Measurements from ENCODE around the gene SPATA1. TPM values are rescaled to one million over a fixed set of nuclear protein-coding genes. Genes with fewer than 3 reads are reported as not detected.
"Not testable (repeated sequence)": the region's sequence is repeated elsewhere in the genome, so short reads cannot be mapped to it uniquely, and the experiment has no call there.

SPATA1 gene
- total RNA-seq, 1 experiment from 2014 or later, result 0.85 TPM

GRCh38 chr1:84587099-84587498 lies 80.9 kb downstream of the SPATA1 start:
- ChIA-PET POLR2A (no interaction called here), CTCF (no interaction called here)
- H3K4me1 Mint-ChIP-seq, result peaks cover 23% of the 10 kb centered on the region
- ATAC-seq (no peak), DNase-seq (ENCODE audit: low spot score) (no peak)
- H3K27ac Mint-ChIP-seq, result no peak overlapping the region
- peaks cover 14% of the 10 kb centered on the region for H3K36me3 Mint-ChIP-seq
- H3K27me3 Mint-ChIP-seq (ENCODE audit: low read depth), result no peaks in the 10 kb centered on the region; the same call in 1 of the 2 replicates
- TF ChIP-seq ZNF121 (CRISPR knock-in tag; IDR thresholded peaks at IDR 0.05) (no peak), E2F1 (CRISPR knock-in tag; IDR thresholded peaks at IDR 0.05) (no peak), NFE2L1 (CRISPR knock-in tag; IDR thresholded peaks at IDR 0.05) (no peak), CREM (CRISPR knock-in tag; IDR thresholded peaks at IDR 0.05) (no peak), PRRX2 (CRISPR knock-in tag; IDR thresholded peaks at IDR 0.05) (no peak), OVOL2 (CRISPR knock-in tag; IDR thresholded peaks at IDR 0.05; ENCODE audit: borderline replicate concordance) (no peak), GRHL2 (CRISPR knock-in tag; IDR thresholded peaks at IDR 0.05; ENCODE audit: insufficient replicate concordance, severe bottlenecking) (no peak), ZBTB21 (CRISPR knock-in tag; IDR thresholded peaks at IDR 0.05; ENCODE audit: borderline replicate concordance) (no peak), JAZF1 (CRISPR knock-in tag; IDR thresholded peaks at IDR 0.05) (no peak), NR1H2 (CRISPR knock-in tag; IDR thresholded peaks at IDR 0.05) (no peak), SOX15 (CRISPR knock-in tag; IDR thresholded peaks at IDR 0.05) (no peak), JUN (CRISPR knock-in tag; IDR thresholded peaks at IDR 0.05) (no peak), ZNF416 (CRISPR knock-in tag; IDR thresholded peaks at IDR 0.05) (no peak), FOXJ3 (CRISPR knock-in tag; IDR thresholded peaks at IDR 0.05; ENCODE audit: borderline replicate concordance) (no peak)
- TF ChIP-seq, protein P1, sequence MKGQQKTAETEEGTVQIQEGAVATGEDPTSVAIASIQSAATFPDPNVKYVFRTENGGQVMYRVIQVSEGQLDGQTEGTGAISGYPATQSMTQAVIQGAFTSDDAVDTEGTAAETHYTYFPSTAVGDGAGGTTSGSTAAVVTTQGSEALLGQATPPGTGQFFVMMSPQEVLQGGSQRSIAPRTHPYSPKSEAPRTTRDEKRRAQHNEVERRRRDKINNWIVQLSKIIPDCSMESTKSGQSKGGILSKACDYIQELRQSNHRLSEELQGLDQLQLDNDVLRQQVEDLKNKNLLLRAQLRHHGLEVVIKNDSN (CRISPR knock-in tag; IDR thresholded peaks at IDR 0.05), result no peak
- TF ChIP-seq, protein P2, sequence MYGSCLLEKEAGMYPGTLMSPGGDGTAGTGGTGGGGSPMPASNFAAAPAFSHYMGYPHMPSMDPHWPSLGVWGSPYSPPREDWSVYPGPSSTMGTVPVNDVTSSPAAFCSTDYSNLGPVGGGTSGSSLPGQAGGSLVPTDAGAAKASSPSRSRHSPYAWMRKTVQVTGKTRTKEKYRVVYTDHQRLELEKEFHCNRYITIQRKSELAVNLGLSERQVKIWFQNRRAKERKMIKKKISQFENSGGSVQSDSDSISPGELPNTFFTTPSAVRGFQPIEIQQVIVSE (CRISPR knock-in tag; IDR thresholded peaks at IDR 0.05; ENCODE audit: borderline replicate concordance), result no peak
- TF ChIP-seq, protein P3, sequence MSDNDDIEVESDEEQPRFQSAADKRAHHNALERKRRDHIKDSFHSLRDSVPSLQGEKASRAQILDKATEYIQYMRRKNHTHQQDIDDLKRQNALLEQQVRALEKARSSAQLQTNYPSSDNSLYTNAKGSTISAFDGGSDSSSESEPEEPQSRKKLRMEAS (CRISPR knock-in tag; IDR thresholded peaks at IDR 0.05), result no peak
- TF ChIP-seq, protein P4, sequence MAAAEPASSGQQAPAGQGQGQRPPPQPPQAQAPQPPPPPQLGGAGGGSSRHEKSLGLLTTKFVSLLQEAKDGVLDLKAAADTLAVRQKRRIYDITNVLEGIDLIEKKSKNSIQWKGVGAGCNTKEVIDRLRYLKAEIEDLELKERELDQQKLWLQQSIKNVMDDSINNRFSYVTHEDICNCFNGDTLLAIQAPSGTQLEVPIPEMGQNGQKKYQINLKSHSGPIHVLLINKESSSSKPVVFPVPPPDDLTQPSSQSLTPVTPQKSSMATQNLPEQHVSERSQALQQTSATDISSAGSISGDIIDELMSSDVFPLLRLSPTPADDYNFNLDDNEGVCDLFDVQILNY (CRISPR knock-in tag; IDR thresholded peaks at IDR 0.05), result no peak
- peaks cover 21% of the 10 kb centered on the region for H3K9me3 Mint-ChIP-seq
- no peak overlapping the region for H3K4me3 Mint-ChIP-seq

GRCh38 chr1:84594959-84595358 lies 88.8 kb downstream of the SPATA1 start:
- H3K27ac Mint-ChIP-seq; ATAC-seq; DNase-seq (ENCODE audit: low spot score); H3K4me3 Mint-ChIP-seq; H3K27me3 Mint-ChIP-seq (ENCODE audit: low read depth); H3K36me3 Mint-ChIP-seq; POLR2A ChIA-PET; CTCF ChIA-PET: not testable (repeated sequence)
- Mint-ChIP-seq H3K4me1 (peaks cover 13% of the 10 kb centered on the region), H3K9me3 (peaks cover 17% of the 10 kb centered on the region)

DNA sequence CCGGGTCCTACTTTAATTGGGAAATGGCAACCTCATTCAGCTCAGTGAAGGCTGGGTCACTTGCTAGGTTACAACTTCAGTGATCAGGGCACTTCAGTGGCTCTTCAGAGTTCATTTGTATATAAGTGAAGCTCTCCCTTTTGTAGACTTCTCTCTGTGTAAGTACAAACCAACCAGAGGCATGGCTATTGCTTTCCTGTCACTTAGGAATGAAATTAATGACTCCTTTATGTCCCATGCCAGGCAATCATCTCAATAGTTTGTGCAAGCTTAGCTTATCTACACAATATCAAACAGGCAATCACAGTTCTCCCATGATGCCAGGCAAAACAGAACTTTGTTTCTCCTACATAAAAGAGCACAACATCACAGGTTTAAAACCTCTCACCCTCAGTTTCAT lies 90.8 kb downstream of the SPATA1 start:
- no peak overlapping the region for H3K4me3 Mint-ChIP-seq
- H3K27ac Mint-ChIP-seq, result no peak overlapping the region
- CTCF ChIA-PET, result interaction anchor here (0.6 to 0.7 kb wide), 2 partner anchors 37 to 175 kb away, joined by 3 to 5 read pairs; no protein-coding TSS in a partner anchor
- no peak for ATAC-seq
- no peaks in the 10 kb centered on the region for H3K27me3 Mint-ChIP-seq (ENCODE audit: low read depth)
- H3K9me3 Mint-ChIP-seq, result peaks cover 11% of the 10 kb centered on the region
- H3K36me3 Mint-ChIP-seq, result no peaks in the 10 kb centered on the region
- POLR2A ChIA-PET, result no interaction called here
- H3K4me1 Mint-ChIP-seq, result peaks cover 13% of the 10 kb centered on the region
- no peak for DNase-seq (ENCODE audit: low spot score)
- TF ChIP-seq ATF1 (CRISPR knock-in tag; IDR thresholded peaks at IDR 0.05) (no peak), SMAD4 (CRISPR knock-in tag; IDR thresholded peaks at IDR 0.05) (no peak), CBFB (CRISPR knock-in tag; IDR thresholded peaks at IDR 0.05; ENCODE audit: low read depth) (no peak), SOX15 (CRISPR knock-in tag; IDR thresholded peaks at IDR 0.05) (no peak), E2F1 (CRISPR knock-in tag; IDR thresholded peaks at IDR 0.05) (no peak), ZNF512 (CRISPR knock-in tag; IDR thresholded peaks at IDR 0.05; ENCODE audit: borderline replicate concordance) (no peak), MXD4 (CRISPR knock-in tag; IDR thresholded peaks at IDR 0.05; ENCODE audit: borderline replicate concordance) (no peak)
- TF ChIP-seq, protein P5, sequence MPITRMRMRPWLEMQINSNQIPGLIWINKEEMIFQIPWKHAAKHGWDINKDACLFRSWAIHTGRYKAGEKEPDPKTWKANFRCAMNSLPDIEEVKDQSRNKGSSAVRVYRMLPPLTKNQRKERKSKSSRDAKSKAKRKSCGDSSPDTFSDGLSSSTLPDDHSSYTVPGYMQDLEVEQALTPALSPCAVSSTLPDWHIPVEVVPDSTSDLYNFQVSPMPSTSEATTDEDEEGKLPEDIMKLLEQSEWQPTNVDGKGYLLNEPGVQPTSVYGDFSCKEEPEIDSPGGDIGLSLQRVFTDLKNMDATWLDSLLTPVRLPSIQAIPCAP (CRISPR knock-in tag; IDR thresholded peaks at IDR 0.05), result no peak
